Panc1 (cell line): ENCODE data around the gene GJC2. TPM values are rescaled to one million over a fixed set of nuclear protein-coding genes. Genes with fewer than 3 reads are reported as not detected.

Source experiments
- ATAC-seq: fragments of 200-7000 bp; cut with Tn5 transposase; 2 replicates; pipeline ENCODE4 v1.9.1; 2020; ENCODE audit warnings: mild to moderate bottlenecking, moderate library complexity
- BruUV-seq: library from RNA; stranded (reverse); fragments of 400-500 nt; replicated peaks from 2 replicates; lab custom pipeline; 2021; lab: Mats Ljungman, UMichigan
- CTCF ChIA-PET: fragments of 300-600 bp; sonication (Branson Sonifier 250); formaldehyde crosslinking; loops from one replicate; lab custom pipeline; 2022; ENCODE audit warnings: antibody characterized with exemption; lab: Charles Lee
- POLR2A ChIA-PET: fragments of 300-600 bp; sonication (Branson Sonifier 250); formaldehyde crosslinking; loops from one replicate; lab custom pipeline; 2022; ENCODE audit warnings: antibody characterized with exemption; lab: Charles Lee
- DNase-seq: peaks from one replicate; pipeline ENCODE4 v3.0.0-alpha.2; 2010; ENCODE audit warnings: low read depth, low spot score
- H3K27ac ChIP-seq: 2 replicates; pipeline ENCODE4 v1.5.1; 2011; ENCODE audit warnings: mild to moderate bottlenecking, low read length, inconsistent platforms
- H3K27me3 ChIP-seq: fragments of 200-500 bp; sonication (Bioruptor generic); 2 replicates; pipeline ENCODE4 v1.6.0; 2014; ENCODE audit warnings: low read length, inconsistent platforms; ENCODE audit not compliant: control insufficient read depth, insufficient read depth
- H3K36me3 ChIP-seq: fragments of 200-500 bp; sonication (Bioruptor generic); 2 replicates; pipeline ENCODE4 v1.5.1; 2014; ENCODE audit warnings: inconsistent platforms, mild to moderate bottlenecking, low read length, moderate library complexity; ENCODE audit not compliant: control insufficient read depth, insufficient read depth
- H3K4me1 ChIP-seq: 2 replicates; pipeline ENCODE4 v1.5.1; 2011; ENCODE audit warnings: inconsistent platforms, mild to moderate bottlenecking, low read length, moderate library complexity; ENCODE audit not compliant: control insufficient read depth, insufficient read depth
- H3K4me3 ChIP-seq, 2 experiments: 2 replicates each; pipeline ENCODE4 v1.5.1; 2011 to 2012; ENCODE audit warnings: low read depth in 2 of 2, low read length in 2 of 2, mild to moderate bottlenecking in 2 of 2, inconsistent platforms in 1 of 2, moderate library complexity in 1 of 2
- H3K9me3 ChIP-seq: fragments of 200-500 bp; sonication (Bioruptor generic); 2 replicates; pipeline ENCODE4 v1.5.1; 2014; ENCODE audit warnings: low read depth, mild to moderate bottlenecking, inconsistent platforms, low read length, moderate library complexity; ENCODE audit not compliant: control insufficient read depth, insufficient read depth
- CTCF ChIP-seq: fragments of 450-650 bp; IDR thresholded peaks from 2 replicates; pipeline ENCODE4 v1.5.1; 2017; ENCODE audit warnings: mild to moderate bottlenecking
- POLR2AphosphoS5 ChIP-seq: IDR thresholded peaks from 2 replicates; pipeline ENCODE4 v1.6.1; 2012; ENCODE audit warnings: mild to moderate bottlenecking, low read depth, low read length, moderate library complexity
- REST ChIP-seq, 2 experiments: IDR thresholded peaks; 2 replicates each; pipeline ENCODE4 v1.6.1; 2011 to 2012; ENCODE audit warnings: low read depth in 2 of 2, control low read depth in 1 of 2, low read length in 1 of 2, mild to moderate bottlenecking in 1 of 2, moderate library complexity in 1 of 2; ENCODE audit not compliant: insufficient read depth in 1 of 2
- SIN3A ChIP-seq: IDR thresholded peaks from 2 replicates; pipeline ENCODE4 v1.6.1; 2012; ENCODE audit warnings: low read depth, mild to moderate bottlenecking, low read length, moderate library complexity, borderline replicate concordance; ENCODE audit not compliant: insufficient read depth
- TCF7L2 ChIP-seq: IDR thresholded peaks from 2 replicates; pipeline ENCODE4 v1.6.1; 2011; ENCODE audit warnings: mild to moderate bottlenecking, low read depth, low read length, inconsistent platforms
- in situ Hi-C: cut with HindIII; loops from 2 replicates; pipeline ENCODE4 v1.10.0; 2016; ENCODE audit warnings: low sequenced_read_pairs, low pct_unique_long_range_greater_than_20kb
- intact Hi-C: fragments of 100-400 bp; cut with micrococcal nuclease; formaldehyde crosslinking; loops from one replicate; pipeline ENCODE4 v1.10.0; 2022; ENCODE audit not compliant: unreplicated experiment
- total RNA-seq: library from RNA; stranded (reverse); gene quantifications from one replicate; pipeline ENCODE4 v1.2.1, GENCODE V29; 2021; ENCODE audit not compliant: unreplicated experiment

The GJC2 gene
- total RNA-seq, 1 experiment from 2014 or later: 2.4 TPM

GRCh38 chr1:228205526-228206436, 56.1 kb downstream of the GJC2 start:
- peaks cover 12% of the 10 kb centered on the region; the same call in 1 of the 2 replicates for H3K4me1 ChIP-seq
- H3K9me3 ChIP-seq: no peaks in the 10 kb centered on the region
- CTCF ChIA-PET: no interaction called here
- no peak overlapping the region for H3K4me3 ChIP-seq
- H3K27me3 ChIP-seq: no peaks in the 10 kb centered on the region
- TF ChIP-seq REST (IDR thresholded peaks at IDR 0.05; ENCODE audit: insufficient read depth in 1 of 2, low read depth in 2 of 2, low read length in 1 of 2) (no peak), SIN3A (no peak), CTCF (no peak)
- DNase-seq: no peak
- no peaks in the 10 kb centered on the region for H3K36me3 ChIP-seq
- ATAC-seq: no peak
- H3K27ac ChIP-seq: no peak overlapping the region
- POLR2A ChIA-PET: no interaction called here
- in situ Hi-C loops: no loop called here
- no TSS peak for BruUV-seq
- intact Hi-C loops: no loop called here

- peak; percentile 36; the same call in 1 of the 2 replicates for ATAC-seq
- ChIA-PET CTCF (no interaction called here), POLR2A (no interaction called here)
- H3K36me3 ChIP-seq: no peaks in the 10 kb centered on the region
- no peak overlapping the region for H3K4me3 ChIP-seq
- intact Hi-C loops: no loop called here
- no peak for DNase-seq
- in situ Hi-C loops: no loop called here
- no peaks in the 10 kb centered on the region for H3K9me3 ChIP-seq
- TF ChIP-seq REST (IDR thresholded peaks at IDR 0.05; ENCODE audit: insufficient read depth in 1 of 2, low read depth in 2 of 2, low read length in 1 of 2) (no peak), SIN3A (no peak), TCF7L2 (no peak), CTCF (no peak), POLR2AphosphoS5 (no peak)
- peaks cover 12% of the 10 kb centered on the region; the same call in 1 of the 2 replicates for H3K4me1 ChIP-seq
- H3K27ac ChIP-seq: no peak overlapping the region
- no TSS peak for BruUV-seq
- no peaks in the 10 kb centered on the region for H3K27me3 ChIP-seq
Measured at GRCh38 chr1:228206582-228207351, 57.0 kb downstream of the GJC2 start.
